SKM-1 (cell line): ENCODE measurements around the gene GP9.
"Not testable (repeated sequence)": the region's sequence is repeated elsewhere in the genome, so short reads cannot be mapped to it uniquely, and the experiment has no call there.

Experiments
- DNase-seq: peaks from one replicate; lab custom pipeline; 2025; ENCODE audit not compliant: unreplicated experiment; lab: John Stamatoyannopoulos, UW

Gene GP9

DNA sequence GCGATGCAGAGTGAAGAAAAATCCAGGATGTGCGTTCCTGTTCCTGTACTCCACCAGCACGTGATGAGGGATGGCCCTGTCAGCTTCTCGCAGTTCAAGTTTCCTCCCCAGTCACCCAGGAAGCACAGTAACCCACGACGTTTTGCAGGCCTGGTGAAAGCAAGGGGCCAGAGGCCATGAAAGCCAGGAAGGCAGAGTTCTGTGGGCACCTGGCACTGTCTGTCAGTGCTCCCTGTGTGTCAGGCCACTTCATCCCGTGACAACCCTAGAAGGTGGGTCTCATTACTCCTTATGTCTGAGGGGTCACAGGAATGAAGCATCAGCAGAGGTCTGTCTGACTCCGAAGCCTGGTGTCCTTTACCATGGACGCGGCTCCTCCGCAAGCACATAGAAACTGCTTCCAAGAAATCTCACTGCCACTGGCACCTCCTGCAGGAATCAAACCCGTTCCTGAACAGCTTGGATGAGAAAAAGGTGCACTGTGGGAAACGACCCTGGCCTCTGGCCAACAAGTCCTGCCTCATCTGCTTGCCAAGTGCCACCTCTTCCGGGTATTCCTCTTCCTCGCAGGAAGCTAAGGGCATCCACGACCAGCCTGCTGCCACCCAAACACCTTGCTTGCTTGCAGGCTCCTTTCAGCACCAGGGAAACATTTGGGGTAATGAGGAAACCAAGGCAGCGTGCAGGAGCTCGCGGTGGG is 46.4 kb downstream of the GP9 start:
- no peak for DNase-seq

GRCh38 chr3:129107793-129108192 is 47.2 kb downstream of the GP9 start:
- DNase-seq, result no peak

- DNase-seq, result not testable (repeated sequence)
Measured at GRCh38 chr3:129111076-129111780, 50.6 kb downstream of the GP9 start.
